NCI-H1436 treated with DMSO at 0.1 percent for 48 hours (cell line): ENCODE data around the gene TENM4.

Experiments
- DNase-seq: peaks from one replicate; lab custom pipeline; 2025; lab: John Stamatoyannopoulos, UW

TENM4 gene

GRCh38 chr11:79388201-79388600 is 52.6 kb downstream of the TENM4 start:
- no peak for DNase-seq

- DNase-seq = no peak
Measured at GRCh38 chr11:79383874-79384273, 57.0 kb downstream of the TENM4 start.

GRCh38 chr11:79382301-79383050 is 58.4 kb downstream of the TENM4 start:
- no peak for DNase-seq

- no peak for DNase-seq
Measured at GRCh38 chr11:79381036-79381435, 59.8 kb downstream of the TENM4 start.

DNA sequence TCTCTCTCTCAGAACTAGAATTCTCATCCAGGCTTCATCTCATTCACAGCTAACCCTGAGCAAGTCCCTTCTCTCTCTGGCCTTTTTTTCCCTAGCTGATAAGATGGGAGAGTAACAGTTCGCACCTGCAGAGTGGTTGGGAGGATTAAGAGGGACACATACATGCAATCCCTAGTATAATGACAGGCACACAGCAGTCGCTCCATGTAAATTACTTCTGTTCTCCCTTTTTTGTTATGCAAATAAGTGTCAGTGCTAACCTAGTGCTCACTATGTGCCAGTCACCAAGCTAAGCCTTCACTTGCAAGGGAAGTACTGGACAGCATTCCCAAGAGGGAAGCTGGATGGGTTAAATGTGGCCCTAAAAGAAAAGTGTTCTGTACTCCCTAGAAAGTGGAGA is 63.4 kb downstream of the TENM4 start:
- DNase-seq = no peak

DNA sequence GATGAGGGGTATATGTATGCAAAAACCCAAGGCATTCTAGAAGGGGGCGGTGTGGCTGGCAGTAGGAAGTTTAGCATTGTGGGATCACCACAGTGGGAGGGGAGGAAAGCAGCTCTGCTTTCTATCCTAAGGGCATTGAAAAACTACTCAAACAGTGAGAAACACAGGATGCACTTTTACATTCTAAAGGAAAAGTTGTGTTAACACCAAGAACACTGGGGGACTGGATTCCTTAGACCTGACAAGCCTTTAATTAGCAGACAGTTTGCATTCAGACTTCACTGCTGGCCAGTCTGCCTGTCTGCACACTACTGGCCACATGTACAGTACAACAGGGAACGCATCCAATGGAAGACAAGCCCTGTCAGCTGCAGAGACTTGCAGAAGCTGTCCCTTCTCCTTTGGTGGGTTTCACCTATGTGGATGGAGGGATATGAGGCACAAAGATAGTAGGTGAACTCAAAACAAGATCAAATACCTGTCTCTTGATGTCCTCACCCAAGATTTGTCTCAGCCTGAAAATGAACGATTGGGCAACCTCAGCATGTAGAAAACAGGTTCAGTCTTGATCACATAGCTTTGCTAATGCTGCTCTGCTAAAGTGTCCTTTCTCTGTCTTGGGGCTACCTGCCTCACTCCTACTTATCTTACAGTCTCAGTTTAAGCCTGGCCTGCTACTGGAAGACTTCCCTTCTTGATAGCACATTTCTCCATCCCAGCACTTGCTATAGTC is 64.8 kb downstream of the TENM4 start:
- no peak for DNase-seq

DNA sequence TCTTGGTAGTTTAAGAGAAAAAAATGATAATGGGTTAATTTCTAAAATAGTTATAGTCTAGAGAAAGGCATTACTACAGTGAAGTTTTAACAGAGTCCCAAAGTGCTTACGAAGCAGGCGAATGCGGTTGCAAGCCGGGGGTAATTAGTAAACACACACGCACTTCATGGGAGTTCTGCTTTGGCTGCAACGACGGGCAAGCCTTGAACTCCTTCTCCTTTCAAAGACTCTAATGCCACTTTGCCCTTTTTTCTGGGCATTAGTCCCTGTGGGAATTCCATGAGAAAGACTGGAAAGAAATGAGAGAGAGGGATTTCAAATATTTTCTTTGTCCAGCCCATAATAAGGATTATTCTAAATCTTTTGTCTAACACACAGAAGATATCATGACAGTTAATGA is 66.1 kb downstream of the TENM4 start:
- no peak for DNase-seq

- DNase-seq = no peak
Measured at GRCh38 chr11:79371724-79372123, 69.1 kb downstream of the TENM4 start.

- no peak for DNase-seq
Measured at GRCh38 chr11:79371152-79371551, 69.7 kb downstream of the TENM4 start.

DNA sequence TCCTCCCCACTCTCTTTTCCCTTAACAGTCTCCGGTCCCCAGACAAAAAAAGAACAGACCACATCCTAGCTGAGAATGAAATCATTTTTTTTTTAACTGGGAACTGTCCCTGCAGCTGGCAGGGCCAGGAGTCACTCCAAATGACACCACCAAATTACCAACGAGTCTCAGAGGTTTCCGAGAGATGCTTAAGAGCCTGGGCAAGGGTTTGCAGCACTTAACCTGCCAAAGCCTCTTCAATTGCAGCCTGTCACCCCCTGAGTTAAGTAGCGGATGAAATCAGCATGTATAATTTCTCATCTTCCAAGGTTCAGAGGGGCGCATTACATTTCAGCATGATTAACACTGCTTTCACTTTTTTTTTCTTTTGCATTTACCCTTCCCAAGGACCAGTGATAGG is 71.8 kb downstream of the TENM4 start:
- DNase-seq = no peak

DNA sequence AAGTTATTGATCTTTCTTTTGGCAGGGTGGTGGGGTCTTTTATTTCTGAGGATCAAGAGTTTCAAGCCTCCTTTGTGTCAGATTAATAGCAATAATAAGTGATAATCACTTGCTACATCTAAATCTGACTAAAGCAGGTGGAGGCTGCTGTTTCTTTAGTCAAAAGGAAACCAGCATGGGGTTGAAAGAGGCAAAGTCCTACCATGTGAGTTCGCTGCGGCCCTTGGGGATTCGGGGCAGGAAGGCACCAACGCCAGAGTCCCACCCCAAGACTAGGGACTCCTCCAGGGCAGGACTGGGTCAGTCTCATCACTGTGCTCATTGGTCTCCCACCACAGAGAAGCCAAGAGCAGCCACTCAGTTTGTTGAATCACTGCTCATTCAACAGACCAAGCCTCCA is 73.0 kb downstream of the TENM4 start:
- DNase-seq = no peak

DNA sequence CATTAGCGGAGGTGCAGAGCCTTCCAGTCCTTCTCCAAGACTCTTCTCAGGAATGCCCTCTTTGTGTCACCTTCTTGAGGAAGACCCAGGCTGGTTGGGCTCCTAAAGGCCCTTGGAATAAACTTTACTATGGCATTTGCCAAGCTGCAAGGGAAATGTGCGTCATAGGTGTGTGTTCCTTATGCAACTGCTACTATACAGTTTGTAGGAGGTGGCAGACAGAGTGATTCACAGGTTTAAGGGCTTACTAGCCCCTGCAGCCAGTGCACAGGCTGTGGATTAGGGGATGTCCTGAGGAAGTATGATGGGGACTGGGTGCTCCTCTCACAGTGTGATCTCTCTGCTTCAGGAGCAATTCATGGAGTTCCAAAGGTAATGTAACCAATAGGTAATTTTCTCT is 74.6 kb downstream of the TENM4 start:
- DNase-seq = no peak

- no peak for DNase-seq
Measured at GRCh38 chr11:79363861-79364378, 76.9 kb downstream of the TENM4 start.

GRCh38 chr11:79363256-79363655 is 77.6 kb downstream of the TENM4 start:
- no peak for DNase-seq

- DNase-seq = no peak
Measured at GRCh38 chr11:79362821-79363220, 78.0 kb downstream of the TENM4 start.

DNA sequence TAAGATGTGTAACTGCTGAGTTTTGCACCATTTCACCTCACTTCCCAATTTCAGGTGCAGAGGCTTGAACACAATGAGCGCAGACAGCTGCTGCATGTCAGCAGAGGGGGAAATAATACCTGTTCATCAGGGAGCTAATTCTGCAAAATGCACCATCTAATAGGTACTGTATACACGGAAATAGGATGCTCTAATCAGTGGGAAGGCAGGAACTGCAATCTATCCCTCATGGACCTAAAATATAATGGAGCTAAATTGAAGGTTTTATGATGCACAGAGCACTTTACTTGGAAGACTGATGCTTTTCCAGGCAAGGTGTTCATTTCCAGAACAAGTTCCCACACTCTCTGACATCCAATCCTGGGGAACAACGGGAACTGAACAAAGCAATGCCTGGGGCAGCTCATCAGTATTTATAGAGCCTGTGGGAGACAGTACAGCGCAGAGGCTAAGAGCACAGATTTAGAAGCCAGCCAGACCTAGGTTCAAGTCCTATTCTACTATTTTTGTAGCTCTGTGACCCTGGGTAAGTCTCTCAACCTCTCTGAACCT is 78.5 kb downstream of the TENM4 start:
- DNase-seq = no peak

- DNase-seq = no peak
Measured at GRCh38 chr11:79358258-79358657, 82.6 kb downstream of the TENM4 start.

DNA sequence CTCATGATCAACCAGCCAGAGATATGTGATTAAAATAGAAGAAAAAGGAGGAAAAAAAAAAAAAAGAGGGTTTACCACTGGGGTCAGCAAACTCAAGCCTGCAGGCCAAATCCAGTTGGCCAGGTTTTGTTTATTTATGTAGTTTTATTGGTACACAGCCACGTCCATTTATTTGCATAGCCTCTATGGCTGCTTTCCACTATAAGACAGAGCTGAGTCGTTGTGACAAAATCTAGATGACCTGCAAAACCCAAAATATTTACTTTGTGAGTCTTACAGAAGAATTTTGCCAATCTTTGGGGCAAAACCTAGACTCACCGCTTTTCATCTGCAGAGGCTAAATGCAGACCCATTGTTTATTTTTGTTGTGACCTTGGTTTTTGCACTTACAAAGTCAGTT is 87.1 kb downstream of the TENM4 start:
- no peak for DNase-seq

DNA sequence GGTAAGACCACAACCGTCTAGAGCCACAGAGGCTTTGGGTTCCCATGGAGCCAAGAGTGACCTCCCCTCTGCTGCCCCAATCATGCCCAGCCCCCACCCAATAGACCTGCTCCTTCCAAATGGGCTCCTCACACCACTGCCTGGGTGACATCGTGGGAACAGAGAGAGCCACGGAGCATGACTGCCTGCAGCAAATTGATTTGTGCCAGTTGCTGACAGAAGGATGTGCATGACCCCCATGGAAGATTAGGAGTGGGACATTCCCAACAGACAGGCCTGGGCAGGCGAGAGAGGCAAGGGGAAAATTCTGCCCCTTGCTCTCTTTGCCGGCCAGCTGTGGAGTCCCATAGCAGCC is 88.5 kb downstream of the TENM4 start:
- no peak for DNase-seq

DNA sequence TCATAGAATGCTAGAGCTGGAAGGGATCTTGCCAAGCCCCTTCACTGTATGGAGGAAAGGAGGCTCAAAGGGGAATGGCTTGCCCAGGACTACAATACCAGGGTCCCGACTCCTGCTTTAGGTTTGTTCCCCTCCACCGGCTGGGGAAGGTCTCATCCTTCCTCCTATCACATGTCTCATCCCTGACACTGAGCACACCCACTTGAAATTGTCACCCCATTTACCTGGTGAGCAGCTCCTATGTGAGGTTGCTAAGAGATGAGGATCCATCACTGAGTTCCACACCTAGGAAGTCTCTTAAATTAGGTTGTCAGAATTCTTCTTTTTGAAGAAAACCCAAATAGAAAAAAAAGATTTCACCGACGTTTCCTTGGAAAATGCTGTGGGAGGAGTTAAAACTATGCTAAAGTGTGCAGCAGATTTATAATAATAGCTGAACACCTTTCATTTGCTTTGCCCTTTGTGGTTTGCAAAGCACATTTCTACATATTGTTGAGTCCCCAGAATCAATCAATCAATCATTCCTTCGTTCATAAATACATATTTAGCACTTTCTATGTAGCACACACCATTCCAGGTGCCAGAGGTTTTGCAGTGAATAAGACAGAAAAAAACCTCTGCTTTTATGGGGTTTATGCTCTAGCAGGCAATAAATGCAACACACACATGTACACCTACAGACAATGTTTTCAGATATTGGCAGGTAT is 91.7 kb downstream of the TENM4 start:
- no peak for DNase-seq

GRCh38 chr11:79346021-79346420 is 94.8 kb downstream of the TENM4 start:
- DNase-seq = no peak

- DNase-seq = no peak
Measured at GRCh38 chr11:79344753-79345294, 96.0 kb downstream of the TENM4 start.
